ENCODE results near the gene ST14. TPM values are rescaled to one million over a fixed set of nuclear protein-coding genes. Genes with fewer than 3 reads are reported as not detected.
"Not testable (repeated sequence)": the region's sequence is repeated elsewhere in the genome, so short reads cannot be mapped to it uniquely, and the experiment has no call there.

ST14 gene
- total and polyA plus RNA-seq, 12 donors, result 0.17 to 41.0 (median 10.4) TPM

GRCh38 chr11:130237282-130238006, 77.9 kb downstream of the ST14 start:
- WGBS, 4 donors, result 90 to 93% (median 91%) methylated on average over 6 of the region's 6 CpGs
- H3K27ac ChIP-seq, result no peak overlapping the region
- intact Hi-C loops (cut with DNase I), result no loop called here
- H3K27me3 ChIP-seq, result no peaks in the 10 kb centered on the region
- no peaks in the 10 kb centered on the region for H3K4me1 ChIP-seq (replicated peaks in 1 of 2)
- peaks cover 0 to 29% of the 10 kb centered on the region in 2 donors for H3K36me3 ChIP-seq (replicated peaks in 1 of 2)
- no peak overlapping the region for H3K4me3 ChIP-seq
- DNase-seq, result no peak
- no peaks in the 10 kb centered on the region for H3K9me3 ChIP-seq (replicated peaks in 1 of 3)
- TF ChIP-seq POLR2A (IDR thresholded peaks at IDR 0.05), result no peak
- TF ChIP-seq, protein P1, sequence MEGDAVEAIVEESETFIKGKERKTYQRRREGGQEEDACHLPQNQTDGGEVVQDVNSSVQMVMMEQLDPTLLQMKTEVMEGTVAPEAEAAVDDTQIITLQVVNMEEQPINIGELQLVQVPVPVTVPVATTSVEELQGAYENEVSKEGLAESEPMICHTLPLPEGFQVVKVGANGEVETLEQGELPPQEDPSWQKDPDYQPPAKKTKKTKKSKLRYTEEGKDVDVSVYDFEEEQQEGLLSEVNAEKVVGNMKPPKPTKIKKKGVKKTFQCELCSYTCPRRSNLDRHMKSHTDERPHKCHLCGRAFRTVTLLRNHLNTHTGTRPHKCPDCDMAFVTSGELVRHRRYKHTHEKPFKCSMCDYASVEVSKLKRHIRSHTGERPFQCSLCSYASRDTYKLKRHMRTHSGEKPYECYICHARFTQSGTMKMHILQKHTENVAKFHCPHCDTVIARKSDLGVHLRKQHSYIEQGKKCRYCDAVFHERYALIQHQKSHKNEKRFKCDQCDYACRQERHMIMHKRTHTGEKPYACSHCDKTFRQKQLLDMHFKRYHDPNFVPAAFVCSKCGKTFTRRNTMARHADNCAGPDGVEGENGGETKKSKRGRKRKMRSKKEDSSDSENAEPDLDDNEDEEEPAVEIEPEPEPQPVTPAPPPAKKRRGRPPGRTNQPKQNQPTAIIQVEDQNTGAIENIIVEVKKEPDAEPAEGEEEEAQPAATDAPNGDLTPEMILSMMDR (IDR thresholded peaks at IDR 0.05), result no peak

GRCh38 chr11:130241713-130242112, 82.1 kb downstream of the ST14 start:
- H3K27me3 ChIP-seq, result no peaks in the 10 kb centered on the region
- peaks cover 4 to 26% of the 10 kb centered on the region in 2 donors for H3K4me1 ChIP-seq (replicated peaks in 1 of 2)
- H3K27ac ChIP-seq, result no peak overlapping the region
- peaks cover 0 to 18% of the 10 kb centered on the region in 2 donors for H3K36me3 ChIP-seq (replicated peaks in 1 of 2)
- H3K9me3 ChIP-seq (replicated peaks in 1 of 3), result no peaks in the 10 kb centered on the region
- intact Hi-C loops (cut with DNase I), result no loop called here
- H3K4me3 ChIP-seq, result no peak overlapping the region
- no peak for TF ChIP-seq POLR2A (IDR thresholded peaks at IDR 0.05)
- TF ChIP-seq, protein P1 (IDR thresholded peaks at IDR 0.05), result no peak
- WGBS, 4 donors, result 62 to 73% (median 69%) methylated on average over 2 of the region's 2 CpGs
- no peak for DNase-seq

DNA sequence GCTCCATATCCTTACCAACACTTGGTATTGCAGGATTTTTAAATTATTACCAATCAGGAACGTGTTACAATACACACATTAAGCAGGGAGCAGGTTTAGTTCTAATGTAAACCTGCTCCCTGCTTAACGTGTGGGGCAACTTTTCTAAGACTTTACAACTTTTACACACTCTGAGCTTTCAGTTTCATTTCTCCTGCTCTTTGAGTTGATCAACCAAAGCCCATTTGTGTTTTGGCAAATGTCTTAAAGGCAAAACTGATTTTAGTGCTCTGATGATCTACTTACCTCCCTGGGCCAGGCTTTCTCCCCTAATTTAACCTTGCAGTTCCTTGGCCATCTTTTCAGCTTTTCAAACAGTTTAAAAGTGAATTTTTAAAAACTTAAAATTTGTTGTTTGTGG, 84.2 kb downstream of the ST14 start:
- DNase-seq, result no peak
- Histone ChIP-seq H3K27ac (no peak overlapping the region), H3K4me1 (replicated peaks in 1 of 2) (peaks cover 9 to 32% of the 10 kb centered on the region in 2 donors), H3K27me3 (no peaks in the 10 kb centered on the region), H3K9me3 (replicated peaks in 1 of 3) (no peaks in the 10 kb centered on the region), H3K36me3 (replicated peaks in 1 of 2) (no peaks in the 10 kb centered on the region), H3K4me3 (no peak overlapping the region)
- WGBS, 4 donors, result 57 to 82% (median 69%) methylated on average over 2 of the region's 2 CpGs
- intact Hi-C loops (cut with DNase I), result no loop called here
- TF ChIP-seq POLR2A (IDR thresholded peaks at IDR 0.05), result no peak
- TF ChIP-seq, protein P1 (IDR thresholded peaks at IDR 0.05), result no peak

- Histone ChIP-seq H3K9me3 (replicated peaks in 1 of 3) (no peaks in the 10 kb centered on the region), H3K27me3 (no peaks in the 10 kb centered on the region), H3K4me3 (no peak overlapping the region), H3K36me3 (replicated peaks in 1 of 2) (no peaks in the 10 kb centered on the region), H3K27ac (no peak overlapping the region), H3K4me1 (replicated peaks in 1 of 2) (peaks cover 9 to 32% of the 10 kb centered on the region in 2 donors)
- 94 to 100% (median 96%) methylated on average over 3 of the region's 3 CpGs for WGBS, 4 donors
- intact Hi-C loops (cut with DNase I), result no loop called here
- no peak for DNase-seq
- TF ChIP-seq POLR2A (IDR thresholded peaks at IDR 0.05), result no peak
- TF ChIP-seq, protein P1 (IDR thresholded peaks at IDR 0.05), result no peak
Measured at GRCh38 chr11:130244848-130245247, 85.3 kb downstream of the ST14 start.

- H3K27me3 ChIP-seq; H3K9me3 ChIP-seq (replicated peaks in 1 of 3); intact Hi-C loops (cut with DNase I); H3K4me3 ChIP-seq; DNase-seq; H3K36me3 ChIP-seq (replicated peaks in 1 of 2); H3K27ac ChIP-seq: not testable (repeated sequence)
- peaks cover 9 to 32% of the 10 kb centered on the region in 2 donors for H3K4me1 ChIP-seq (replicated peaks in 1 of 2)
- WGBS, 4 donors, result 71 to 80% (median 76%) methylated on average over 6 of the region's 6 CpGs
Measured at GRCh38 chr11:130245375-130245774, 85.8 kb downstream of the ST14 start.

All from adrenal gland (tissue), 12 donors.